ENCODE results near the gene AUTS2.

AUTS2 gene

DNA sequence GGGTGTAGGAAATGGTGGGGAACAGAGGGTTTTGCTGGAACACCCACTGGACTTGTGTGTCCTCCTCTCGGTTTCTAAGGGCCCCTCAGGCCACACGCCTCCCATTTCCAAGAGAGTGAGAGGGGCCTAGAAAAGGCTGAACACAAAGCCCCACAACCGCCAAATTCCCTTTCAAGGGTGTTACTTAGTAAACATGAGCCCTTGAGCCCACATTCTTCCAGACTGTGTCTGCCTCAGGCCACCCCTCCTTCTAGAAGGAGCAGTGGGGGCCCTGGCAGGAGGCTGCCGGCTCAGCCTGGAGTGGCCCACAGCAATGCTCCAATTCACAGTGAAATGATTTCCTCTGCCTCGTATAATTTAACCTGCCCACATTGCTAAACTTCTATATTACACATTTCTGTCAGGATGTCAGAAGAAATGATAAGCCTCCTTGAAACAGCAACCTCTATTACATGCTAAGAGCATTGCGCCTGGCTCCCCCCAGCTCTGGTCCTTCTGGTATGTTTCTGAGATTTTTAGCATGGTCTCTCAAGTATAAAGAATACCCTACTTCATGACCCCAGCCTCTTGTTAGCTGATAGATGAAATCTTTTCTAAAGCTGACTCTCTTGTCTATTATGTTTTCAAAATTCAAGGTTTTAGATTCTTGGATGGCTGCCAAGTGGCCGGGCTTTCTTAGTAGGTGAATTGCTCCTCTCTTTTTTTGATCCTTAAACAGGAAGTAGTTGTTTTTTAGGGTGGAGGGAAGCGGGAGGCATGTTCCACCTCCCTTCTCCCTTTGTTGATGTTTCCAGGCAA lies 859.8 kb downstream of the AUTS2 start:
- H3K27ac Mint-ChIP-seq: peak overlapping the region; percentile 89
- DNase-seq: no peak
- H3K9me3 Mint-ChIP-seq: no peaks in the 10 kb centered on the region
- peaks cover 43% of the 10 kb centered on the region for H3K4me1 Mint-ChIP-seq
- H3K27me3 Mint-ChIP-seq (ENCODE audit: low read depth, poor library complexity): peaks cover 7% of the 10 kb centered on the region
- no peak for TF ChIP-seq CTCF (IDR thresholded peaks at IDR 0.05)
- peaks cover 8% of the 10 kb centered on the region for H3K36me3 Mint-ChIP-seq (ENCODE audit: low read depth)
- peak overlapping the region; percentile 30 for H3K4me3 Mint-ChIP-seq

DNA sequence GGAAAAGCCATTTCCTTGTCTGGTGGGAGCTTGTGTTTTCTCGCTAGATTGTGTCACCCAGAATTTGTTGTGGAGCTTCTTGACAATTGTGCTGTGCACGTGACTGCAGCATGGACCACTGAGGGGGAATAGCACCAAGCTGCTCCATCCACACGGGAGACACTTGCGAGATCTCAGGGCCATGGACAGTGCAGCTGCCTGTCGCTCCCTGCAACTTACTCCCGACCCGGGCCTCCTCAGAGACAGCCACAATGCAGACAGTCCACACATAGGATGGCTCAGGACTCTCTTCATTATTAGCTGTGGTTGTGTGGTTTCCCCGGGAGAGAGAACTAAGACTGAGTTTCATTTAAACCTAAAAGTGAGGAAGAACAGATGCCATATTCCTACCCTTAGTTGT lies 860.5 kb downstream of the AUTS2 start:
- DNase-seq: no peak
- Mint-ChIP-seq H3K36me3 (ENCODE audit: low read depth) (peaks cover 3% of the 10 kb centered on the region), H3K27me3 (ENCODE audit: low read depth, poor library complexity) (peaks cover 7% of the 10 kb centered on the region), H3K9me3 (no peaks in the 10 kb centered on the region), H3K4me3 (no peak overlapping the region), H3K4me1 (peaks cover 50% of the 10 kb centered on the region), H3K27ac (peak overlapping the region; percentile 89)
- no peak for TF ChIP-seq CTCF (IDR thresholded peaks at IDR 0.05)

DNA sequence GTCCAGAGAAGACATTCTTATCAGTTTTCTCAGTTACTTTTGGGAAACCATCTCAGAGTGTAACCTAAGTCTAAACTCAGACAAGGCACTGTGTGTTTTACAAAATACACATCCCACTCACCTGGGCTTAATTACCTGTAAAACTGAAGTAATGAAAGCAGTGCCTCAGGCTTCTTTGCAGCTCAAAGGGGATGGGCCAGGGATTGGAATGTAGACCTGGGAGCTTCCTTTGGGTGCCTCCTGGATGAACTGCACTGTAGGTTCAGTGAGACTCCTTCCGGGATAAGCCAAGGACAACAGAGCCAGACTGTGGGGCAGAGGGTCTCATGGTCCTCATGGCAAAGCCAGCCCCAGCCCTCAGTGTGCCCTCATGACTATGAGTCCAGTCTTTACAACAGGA lies 861.3 kb downstream of the AUTS2 start:
- Mint-ChIP-seq H3K27me3 (ENCODE audit: low read depth, poor library complexity) (peaks cover 7% of the 10 kb centered on the region), H3K4me1 (peaks cover 54% of the 10 kb centered on the region), H3K9me3 (no peaks in the 10 kb centered on the region), H3K36me3 (ENCODE audit: low read depth) (no peaks in the 10 kb centered on the region), H3K27ac (peak overlapping the region; percentile 29), H3K4me3 (no peak overlapping the region)
- TF ChIP-seq CTCF (IDR thresholded peaks at IDR 0.05): no peak
- no peak for DNase-seq

GRCh38 chr7:70460071-70460470 lies 861.8 kb downstream of the AUTS2 start:
- TF ChIP-seq CTCF (IDR thresholded peaks at IDR 0.05): no peak
- no peak overlapping the region for H3K4me3 Mint-ChIP-seq
- peaks cover 7% of the 10 kb centered on the region for H3K27me3 Mint-ChIP-seq (ENCODE audit: low read depth, poor library complexity)
- H3K36me3 Mint-ChIP-seq (ENCODE audit: low read depth): peaks cover 3% of the 10 kb centered on the region
- peak overlapping the region; percentile 29 for H3K27ac Mint-ChIP-seq
- H3K9me3 Mint-ChIP-seq: no peaks in the 10 kb centered on the region
- DNase-seq: no peak
- peaks cover 54% of the 10 kb centered on the region for H3K4me1 Mint-ChIP-seq

DNA sequence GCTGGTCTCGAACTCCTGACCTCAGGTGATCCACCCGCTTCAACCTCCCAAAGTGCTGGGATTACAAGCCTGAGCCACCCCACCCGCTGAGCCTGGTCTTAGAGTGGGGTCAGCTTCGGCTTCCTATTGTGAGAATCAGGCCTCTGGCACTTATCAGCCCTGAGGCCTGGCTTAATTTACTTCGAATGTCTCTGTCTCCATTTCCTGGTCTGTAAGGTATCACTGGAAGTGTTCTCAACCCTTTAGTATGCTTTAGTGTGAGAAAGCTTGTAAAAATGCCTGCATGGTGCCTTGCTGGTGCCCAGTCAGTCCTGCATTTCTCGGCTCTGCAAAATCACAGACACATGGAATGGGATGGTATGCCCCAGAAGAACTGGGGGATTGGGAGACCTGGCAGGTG lies 862.3 kb downstream of the AUTS2 start:
- no peaks in the 10 kb centered on the region for H3K9me3 Mint-ChIP-seq

More for the DNA sequence above, 862.3 kb downstream of the AUTS2 start:
- H3K36me3 Mint-ChIP-seq (ENCODE audit: low read depth): peaks cover 4% of the 10 kb centered on the region
- DNase-seq: no peak
- peaks cover 56% of the 10 kb centered on the region for H3K4me1 Mint-ChIP-seq
- H3K27ac Mint-ChIP-seq: no peak overlapping the region
- H3K4me3 Mint-ChIP-seq: no peak overlapping the region
- TF ChIP-seq CTCF (IDR thresholded peaks at IDR 0.05): no peak
- peaks cover 7% of the 10 kb centered on the region for H3K27me3 Mint-ChIP-seq (ENCODE audit: low read depth, poor library complexity)
